Psoas muscle (tissue), 8 donors: ENCODE results near the gene PPP2CA. TPM values are rescaled to one million over a fixed set of nuclear protein-coding genes. Genes with fewer than 3 reads are reported as not detected.
A peak's percentile ranks its signal among the peaks of the same experiment; 100 is the strongest.

Source experiments
- ATAC-seq, 4 donors: fragments of 200-7000 bp; cut with Tn5 transposase; one replicate each; pipeline ENCODE4 v1.9.1; 2020; ENCODE audit warnings: moderate library complexity in 3 of 4, mild to moderate bottlenecking in 2 of 4
- DNase-seq, 2 donors: peaks; one replicate each; pipeline ENCODE4 v3.0.0-alpha.2; 2020
- H3K27ac ChIP-seq: fragments of 200-600 bp; one replicate; pipeline ENCODE4 v1.8.0; 2022
- H3K27me3 ChIP-seq, 3 donors: fragments of 200-600 bp in 1 of 3; one replicate each; pipeline versions ENCODE4 v1.6.1 to v1.8.0; 2013 to 2022; ENCODE audit warnings: low read length in 2 of 3, mild to moderate bottlenecking in 2 of 3, moderate library complexity in 1 of 3; ENCODE audit not compliant: insufficient read depth in 3 of 3
- H3K36me3 ChIP-seq, 2 donors: fragments of 200-600 bp in 1 of 2; one replicate each; pipeline versions ENCODE4 v1.6.1 to v1.8.0; 2013 to 2022; ENCODE audit warnings: low read depth in 1 of 2, mild to moderate bottlenecking in 1 of 2, moderate library complexity in 1 of 2; ENCODE audit not compliant: insufficient read depth in 1 of 2
- H3K4me1 ChIP-seq: fragments of 200-600 bp; one replicate; pipeline ENCODE4 v1.8.0; 2022
- H3K4me3 ChIP-seq: fragments of 200-600 bp; one replicate; pipeline ENCODE4 v1.8.0; 2022; ENCODE audit warnings: mild to moderate bottlenecking
- H3K9me3 ChIP-seq: fragments of 200-600 bp; one replicate; pipeline ENCODE4 v1.8.0; 2022
- CTCF ChIP-seq: fragments of 200-600 bp; IDR thresholded peaks from one replicate; pipeline ENCODE4 v1.8.0; 2022; ENCODE audit warnings: antibody characterized with exemption
- WGBS, 3 donors: extraction: QIAGEN DNeasy Blood & Tissue Kit; methylation state at CpG; one replicate each; pipeline versions ENCODE4 v1.1.6 to v1.1.7; 2013; 5-methylcytosine and 5-hydroxymethylcytosine counted together
- intact Hi-C, 2 donors: fragments of 100-400 bp; cut with DNase I; formaldehyde crosslinking; loops; one replicate each; pipeline versions ENCODE4 v1.11.0 to v1.14.2; 2022
- polyA plus RNA-seq, 3 donors: library from polyadenylated mRNA; stranded (reverse); fragments of 200-250 nt; gene quantifications; one replicate each; pipeline ENCODE4 v1.2.3, GENCODE V29; 2013
- total RNA-seq, 4 donors: library from RNA; stranded (reverse); fragmentation: NEBNext Ultra II Directional in 2 of 4; extraction: Animal tissue kit (Norgen Biotek cat#: 25700) in 2 of 4; gene quantifications; one replicate each; pipeline versions ENCODE4 v1.2.1 to v1.2.4, GENCODE V29; 2021 to 2023
- donor health status: healthy with polysubstance abuse.
- donor health status: DM: no; HTN: no; CAD: no; lungs with moderate emphysema.
- donor health status: Bipolar disorder and iron deficiency.
- donor health status: healthy.
- donor health status: DM: yes; HTN: yes; CAD: no.
- donor health status: DM: no; HTN: no; CAD: no.
- donor health status: DM: no; HTN: no; CAD: no.
- donor health status: DM: yes; HTN: yes; CAD: no.

Gene PPP2CA
- total and polyA plus RNA-seq, 7 donors, result 53.0 to 140 (median 107) TPM

- Histone ChIP-seq H3K4me3 (no peak overlapping the region), H3K4me1 (peaks cover 31% of the 10 kb centered on the region), H3K27ac (no peak overlapping the region), H3K9me3 (no peaks in the 10 kb centered on the region), H3K27me3 (no peaks in the 10 kb centered on the region), H3K36me3 (no peaks in the 10 kb centered on the region)
- TF ChIP-seq CTCF, result no peak
- DNase-seq (no peak), ATAC-seq (no peak)
- intact Hi-C loops, result no loop called here
- 94 to 96% (median 95%) methylated on average over 6 of the region's 6 CpGs for WGBS, 3 donors
Measured at GRCh38 chr5:134236820-134237219, 10.9 kb upstream of the PPP2CA start.

- Histone ChIP-seq H3K4me1 (peaks cover 26% of the 10 kb centered on the region), H3K4me3 (no peak overlapping the region), H3K27ac (no peak overlapping the region), H3K36me3 (no peaks in the 10 kb centered on the region), H3K27me3 (no peaks in the 10 kb centered on the region), H3K9me3 (no peaks in the 10 kb centered on the region)
- DNase-seq (no peak), ATAC-seq (peak; percentile 64 to 82 (median 69))
- 7 to 31% (median 24%) methylated on average over 2 of the region's 2 CpGs for WGBS, 3 donors
- intact Hi-C loops, result no loop called here
- TF ChIP-seq CTCF, result no peak
Measured at GRCh38 chr5:134236318-134236717, 10.4 kb upstream of the PPP2CA start.

- Histone ChIP-seq H3K4me1 (peaks cover 16% of the 10 kb centered on the region), H3K36me3 (no peaks in the 10 kb centered on the region), H3K27me3 (no peaks in the 10 kb centered on the region), H3K27ac (peak overlapping the region; percentile 41), H3K9me3 (no peaks in the 10 kb centered on the region), H3K4me3 (no peak overlapping the region)
- intact Hi-C loops, result loop anchor here in 1 of 2 donors (5.0 kb wide), 1 partner anchor 36 kb away; no protein-coding TSS in a partner anchor
- no peak for TF ChIP-seq CTCF
- ATAC-seq, result no peak
- DNase-seq, result no peak
Measured at GRCh38 chr5:134228624-134229023, 2.8 kb upstream of the PPP2CA start.

- 79 to 82% (median 81%) methylated on average over 3 of the region's 3 CpGs for WGBS, 3 donors
- no peak for TF ChIP-seq CTCF
Measured at GRCh38 chr5:134227776-134228175, 1.9 kb upstream of the PPP2CA start.

GRCh38 chr5:134227259-134227658, 1.4 kb upstream of the PPP2CA start:
- DNase-seq (no peak), ATAC-seq (peak in 1 of 4 donors; percentile 19)
- Histone ChIP-seq H3K36me3 (no peaks in the 10 kb centered on the region), H3K4me1 (peaks cover 28% of the 10 kb centered on the region), H3K27me3 (no peaks in the 10 kb centered on the region), H3K9me3 (no peaks in the 10 kb centered on the region), H3K4me3 (peak overlapping the region; percentile 87), H3K27ac (peak overlapping the region; percentile 100)
- WGBS, 3 donors, result 29 to 42% (median 37%) methylated on average over 5 of the region's 5 CpGs
- intact Hi-C loops, result loop anchor here (2.0 to 5.0 kb wide), 2 partner anchors 14 to 35 kb away; no protein-coding TSS in a partner anchor
- no peak for TF ChIP-seq CTCF

More at GRCh38 chr5:134227776-134228175, 1.9 kb upstream of the PPP2CA start:
- intact Hi-C loops, result loop anchor here (2.0 to 5.0 kb wide), 2 partner anchors 13 to 35 kb away; no protein-coding TSS in a partner anchor
- DNase-seq (no peak), ATAC-seq (no peak)
- H3K4me1 ChIP-seq, result peaks cover 25% of the 10 kb centered on the region
- no peaks in the 10 kb centered on the region for H3K27me3 ChIP-seq
- H3K27ac ChIP-seq, result no peak overlapping the region
- H3K9me3 ChIP-seq, result no peaks in the 10 kb centered on the region
- no peaks in the 10 kb centered on the region for H3K36me3 ChIP-seq
- no peak overlapping the region for H3K4me3 ChIP-seq
